B cell (primary cell): ENCODE results near the gene HECTD2. TPM values are rescaled to one million over a fixed set of nuclear protein-coding genes. Genes with fewer than 3 reads are reported as not detected.

Source experiments
- ATAC-seq: fragments of 200-7000 bp; cut with Tn5 transposase; one replicate; pipeline ENCODE4 v1.10.0; 2021; ENCODE audit warnings: low read depth, mild to moderate bottlenecking, moderate number of reproducible peaks, moderate library complexity
- CTCF ChIA-PET: fragments of 350-600 bp; sonication (Branson Sonifier 250); formaldehyde crosslinking; loops from one replicate; lab custom pipeline; 2021; ENCODE audit warnings: antibody characterized with exemption, inconsistent platforms; lab: Charles Lee
- POLR2A ChIA-PET: fragments of 350-600 bp; sonication (Branson Sonifier 250); formaldehyde crosslinking; loops from one replicate; lab custom pipeline; 2021; ENCODE audit warnings: antibody characterized with exemption; lab: Charles Lee
- DNase-seq: peaks from one replicate; pipeline ENCODE4 v3.0.0; 2013
- H2AFZ ChIP-seq: 2 replicates; pipeline ENCODE4 v1.6.1; 2012; ENCODE audit warnings: mild to moderate bottlenecking, low read depth, low read length; ENCODE audit not compliant: insufficient read depth, poor library complexity, severe bottlenecking
- H3K27ac ChIP-seq, 2 donors: 1 replicate in 1 of 2; 2 replicates in 1 of 2; pipeline ENCODE4 v1.5.1; 2012 to 2013; ENCODE audit warnings: low read length in 2 of 2, mild to moderate bottlenecking in 2 of 2, moderate library complexity in 1 of 2
- H3K27me3 ChIP-seq, 4 experiments: fragments of 200-600 bp in 1 of 4; sonication (generic) in 1 of 4; replicated peaks in 1 of 4; 1 replicate in 2 of 4; 2 replicates in 2 of 4; pipeline versions ENCODE4 v1.6.1 to v1.7.0; 2013 to 2016; ENCODE audit warnings: low read length in 3 of 4, mild to moderate bottlenecking in 2 of 4, mixed read lengths in 1 of 4, moderate library complexity in 1 of 4; ENCODE audit not compliant: insufficient read depth in 4 of 4, control insufficient read depth in 3 of 4; ENCODE audit errors: control extremely low read depth in 1 of 4
- H3K36me3 ChIP-seq, 2 experiments: replicated peaks in 1 of 2; 1 replicate in 1 of 2; 2 replicates in 1 of 2; pipeline versions ENCODE4 v1.6.1 to v1.7.1; 2013; ENCODE audit warnings: low read length in 1 of 2; ENCODE audit not compliant: insufficient read depth in 2 of 2, control insufficient read depth in 1 of 2; ENCODE audit errors: control extremely low read depth in 1 of 2, extremely low read depth in 1 of 2
- H3K4me1 ChIP-seq, 2 donors: fragments of 200-600 bp in 1 of 2; sonication (generic) in 1 of 2; 1 replicate in 1 of 2; 2 replicates in 1 of 2; pipeline versions ENCODE4 v1.5.1 to v1.6.1; 2013 to 2017; ENCODE audit warnings: low read length in 2 of 2; ENCODE audit not compliant: control insufficient read depth in 2 of 2, insufficient read depth in 2 of 2
- H3K4me2 ChIP-seq: replicated peaks from 2 replicates; pipeline ENCODE3; 2012; ENCODE audit warnings: mild to moderate bottlenecking, low read depth, low read length; ENCODE audit not compliant: poor library complexity, severe bottlenecking
- H3K4me3 ChIP-seq, 5 experiments: fragments of 200-600 bp in 1 of 5; sonication (generic) in 1 of 5; 1 replicate in 3 of 5; 2 replicates in 2 of 5; pipeline versions ENCODE4 v1.5.1 to v1.7.0; 2011 to 2016; ENCODE audit warnings: low read length in 4 of 5, mild to moderate bottlenecking in 4 of 5, low read depth in 2 of 5, control low read depth in 1 of 5, moderate library complexity in 1 of 5; ENCODE audit not compliant: insufficient read depth in 1 of 5; ENCODE audit errors: control extremely low read depth in 1 of 5, extremely low read depth in 1 of 5
- H3K79me2 ChIP-seq: fragments of 200-600 bp; sonication (generic); one replicate; pipeline ENCODE4 v1.6.0; 2016; ENCODE audit warnings: low read length; ENCODE audit not compliant: control insufficient read depth, insufficient read depth
- H3K9ac ChIP-seq: fragments of 200-600 bp; sonication (generic); 2 replicates; pipeline ENCODE4 v1.6.1; 2017; ENCODE audit warnings: mild to moderate bottlenecking, low read length, moderate library complexity
- H3K9me3 ChIP-seq, 3 donors: one replicate each; pipeline versions ENCODE4 v1.6.1 to v1.7.1; 2013; ENCODE audit warnings: low read length in 2 of 3; ENCODE audit not compliant: control insufficient read depth in 2 of 3, insufficient read depth in 1 of 3; ENCODE audit errors: control extremely low read depth in 1 of 3
- H4K20me1 ChIP-seq: 2 replicates; pipeline ENCODE4 v1.6.0; 2012; ENCODE audit warnings: mild to moderate bottlenecking, low read length; ENCODE audit not compliant: insufficient read depth, control insufficient read depth, poor library complexity, severe bottlenecking
- H3K27ac Mint-ChIP-seq: one replicate; pipeline ENCODE4 v1.8.0; 2021; ENCODE audit warnings: mixed read lengths
- H3K27me3 Mint-ChIP-seq: one replicate; pipeline ENCODE4 v1.8.0; 2021; ENCODE audit warnings: mixed read lengths
- H3K4me1 Mint-ChIP-seq: one replicate; pipeline ENCODE4 v1.8.0; 2021; ENCODE audit warnings: mixed read lengths
- H3K4me3 Mint-ChIP-seq: one replicate; pipeline ENCODE4 v1.8.0; 2021; ENCODE audit warnings: mixed read lengths
- H3K9me3 Mint-ChIP-seq: one replicate; pipeline ENCODE4 v1.8.0; 2022; ENCODE audit warnings: mixed read lengths; ENCODE audit not compliant: insufficient read depth
- EZH2 ChIP-seq: IDR thresholded peaks from 2 replicates; pipeline ENCODE4 v1.6.1; 2012; ENCODE audit warnings: borderline replicate concordance, low read depth, mild to moderate bottlenecking, moderate library complexity, low read length; ENCODE audit not compliant: insufficient read depth, poor library complexity, severe bottlenecking
- WGBS: methylation state at CpG from one replicate; pipeline ENCODE4 v1.1.5; 2013; ENCODE audit warnings: missing lambda C conversion rate; ENCODE audit not compliant: insufficient coverage; 5-methylcytosine and 5-hydroxymethylcytosine counted together
- intact Hi-C: fragments of 100-400 bp; cut with micrococcal nuclease; formaldehyde crosslinking; loops from one replicate; pipeline ENCODE4 v1.10.0; 2022
- polyA plus RNA-seq: library from polyadenylated mRNA; depleted of rRNA; stranded (reverse); fragments of >200 nt; gene quantifications from 2 replicates; pipeline ENCODE4 v1.2.3, GENCODE V29; 2012
- total RNA-seq, 2 donors: library from RNA; stranded (reverse); fragments of 120-200 nt in 1 of 2; gene quantifications; 1 replicate in 1 of 2; 2 replicates in 1 of 2; pipeline versions ENCODE4 v1.2.3 to v1.2.4, GENCODE V29; 2013 to 2022
- TF ChIP-seq, protein P1 (sequence below): fragments of 200-600 bp; IDR thresholded peaks from one replicate; pipeline ENCODE4 v1.8.0; 2022; ENCODE audit warnings: antibody characterized with exemption, mild to moderate bottlenecking

The HECTD2 gene
- total and polyA plus RNA-seq, 2 donors (not counting 1 experiment from before 2014, with no cell fraction given): 2.9 to 7.9 TPM

DNA sequence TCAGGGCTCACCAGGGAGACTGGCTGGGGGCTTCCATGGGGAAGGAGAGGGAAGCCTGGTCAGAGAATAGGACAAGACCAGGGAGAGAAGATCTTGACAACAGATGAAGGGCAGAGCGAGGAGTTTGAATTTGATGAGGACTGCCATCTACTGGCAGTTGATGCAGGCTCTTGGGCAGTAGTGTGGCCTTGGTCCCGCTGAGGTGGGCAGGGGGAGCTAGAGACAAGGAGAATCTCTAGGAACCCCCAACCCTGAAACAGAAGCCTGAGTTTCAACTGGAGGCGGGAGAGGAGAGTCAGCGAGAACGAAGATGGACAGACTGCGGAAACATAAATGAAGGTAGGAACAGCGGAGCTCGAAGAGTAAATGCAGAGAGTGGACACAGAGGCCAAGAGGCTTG lies 141.7 kb downstream of the HECTD2 start:
- H3K27ac Mint-ChIP-seq: no peak overlapping the region
- no peaks in the 10 kb centered on the region for H3K79me2 ChIP-seq
- WGBS: 57% methylated on average over 6 of the region's 8 CpGs
- H2AFZ ChIP-seq: no peak overlapping the region
- no peaks in the 10 kb centered on the region for H3K9me3 Mint-ChIP-seq
- DNase-seq (no peak), ATAC-seq (no peak)
- H3K4me1 Mint-ChIP-seq: no peaks in the 10 kb centered on the region
- H3K4me3 Mint-ChIP-seq: no peak overlapping the region
- no peaks in the 10 kb centered on the region for H3K27me3 ChIP-seq
- no peak overlapping the region for H3K27ac ChIP-seq
- no peaks in the 10 kb centered on the region for H3K9me3 ChIP-seq
- H3K9ac ChIP-seq: no peak overlapping the region
- POLR2A ChIA-PET: no interaction called here
- H3K36me3 ChIP-seq: no peaks in the 10 kb centered on the region
- H3K4me1 ChIP-seq: no peaks in the 10 kb centered on the region
- CTCF ChIA-PET: interaction anchor here (1.1 kb wide), 1 partner anchor 164 kb away, joined by 3 read pairs; no protein-coding TSS in a partner anchor
- no peak overlapping the region for H3K4me3 ChIP-seq
- peaks cover 8% of the 10 kb centered on the region for H3K27me3 Mint-ChIP-seq
- no peak overlapping the region for H3K4me2 ChIP-seq
- H4K20me1 ChIP-seq: no peaks in the 10 kb centered on the region
- intact Hi-C loops: no loop called here
- TF ChIP-seq, protein P1, sequence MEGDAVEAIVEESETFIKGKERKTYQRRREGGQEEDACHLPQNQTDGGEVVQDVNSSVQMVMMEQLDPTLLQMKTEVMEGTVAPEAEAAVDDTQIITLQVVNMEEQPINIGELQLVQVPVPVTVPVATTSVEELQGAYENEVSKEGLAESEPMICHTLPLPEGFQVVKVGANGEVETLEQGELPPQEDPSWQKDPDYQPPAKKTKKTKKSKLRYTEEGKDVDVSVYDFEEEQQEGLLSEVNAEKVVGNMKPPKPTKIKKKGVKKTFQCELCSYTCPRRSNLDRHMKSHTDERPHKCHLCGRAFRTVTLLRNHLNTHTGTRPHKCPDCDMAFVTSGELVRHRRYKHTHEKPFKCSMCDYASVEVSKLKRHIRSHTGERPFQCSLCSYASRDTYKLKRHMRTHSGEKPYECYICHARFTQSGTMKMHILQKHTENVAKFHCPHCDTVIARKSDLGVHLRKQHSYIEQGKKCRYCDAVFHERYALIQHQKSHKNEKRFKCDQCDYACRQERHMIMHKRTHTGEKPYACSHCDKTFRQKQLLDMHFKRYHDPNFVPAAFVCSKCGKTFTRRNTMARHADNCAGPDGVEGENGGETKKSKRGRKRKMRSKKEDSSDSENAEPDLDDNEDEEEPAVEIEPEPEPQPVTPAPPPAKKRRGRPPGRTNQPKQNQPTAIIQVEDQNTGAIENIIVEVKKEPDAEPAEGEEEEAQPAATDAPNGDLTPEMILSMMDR: no peak
- no peak for TF ChIP-seq EZH2

GRCh38 chr10:91552274-91553095 lies 142.3 kb downstream of the HECTD2 start:
- ChIA-PET POLR2A (no interaction called here), CTCF (interaction anchor here (0.7 kb wide), 1 partner anchor 9 kb away, joined by 4 read pairs; no protein-coding TSS in a partner anchor)
- intact Hi-C loops: no loop called here
- H3K27ac ChIP-seq: no peak overlapping the region
- Mint-ChIP-seq H3K27me3 (peaks cover 8% of the 10 kb centered on the region), H3K4me3 (no peak overlapping the region), H3K9me3 (no peaks in the 10 kb centered on the region), H3K4me1 (no peaks in the 10 kb centered on the region), H3K27ac (no peak overlapping the region)
- no peaks in the 10 kb centered on the region for H3K27me3 ChIP-seq
- no peak for TF ChIP-seq EZH2
- TF ChIP-seq, protein P1: no peak
- H3K4me1 ChIP-seq: no peaks in the 10 kb centered on the region
- H2AFZ ChIP-seq: no peak overlapping the region
- no peak overlapping the region for H3K4me2 ChIP-seq
- H3K36me3 ChIP-seq: no peaks in the 10 kb centered on the region
- DNase-seq (no peak), ATAC-seq (no peak)
- no peak overlapping the region for H3K4me3 ChIP-seq
- no peaks in the 10 kb centered on the region for H3K9me3 ChIP-seq
- no peaks in the 10 kb centered on the region for H3K79me2 ChIP-seq
- no peak overlapping the region for H3K9ac ChIP-seq
- no peaks in the 10 kb centered on the region for H4K20me1 ChIP-seq
- 77% methylated on average over 3 of the region's 11 CpGs for WGBS
